Parathyroid adenoma (tissue), 2 donors: ENCODE data around the gene UNC13B.

ENCODE experiments used
- H2AFZ ChIP-seq: fragments of 300-600 bp; sonication (generic); one replicate; pipeline ENCODE4 v1.7.0; 2017; ENCODE audit warnings: antibody characterized with exemption, mild to moderate bottlenecking
- H3K27ac ChIP-seq: fragments of 300-600 bp; sonication (generic); one replicate; pipeline ENCODE4 v1.7.0; 2017
- H3K27me3 ChIP-seq: fragments of 300-600 bp; sonication (generic); one replicate; pipeline ENCODE4 v1.7.0; 2017; ENCODE audit warnings: low read length; ENCODE audit not compliant: control insufficient read depth, insufficient read depth
- H3K36me3 ChIP-seq: fragments of 300-600 bp; sonication (generic); one replicate; pipeline ENCODE4 v1.7.0; 2017; ENCODE audit warnings: low read length; ENCODE audit not compliant: control insufficient read depth, insufficient read depth
- H3K4me1 ChIP-seq: fragments of 300-600 bp; sonication (generic); one replicate; pipeline ENCODE4 v1.7.0; 2017; ENCODE audit warnings: control low read depth
- H3K4me2 ChIP-seq: fragments of 300-600 bp; sonication (generic); one replicate; pipeline ENCODE4 v1.7.0; 2017; ENCODE audit warnings: low read length
- H3K4me3 ChIP-seq: fragments of 300-600 bp; sonication (generic); one replicate; pipeline ENCODE4 v1.7.0; 2017; ENCODE audit warnings: low read depth, low read length
- H3K79me2 ChIP-seq: fragments of 300-600 bp; sonication (generic); one replicate; pipeline ENCODE4 v1.7.0; 2017; ENCODE audit warnings: control low read depth
- H3K9ac ChIP-seq: fragments of 300-600 bp; sonication (generic); one replicate; pipeline ENCODE4 v1.7.0; 2017; ENCODE audit warnings: mild to moderate bottlenecking
- H3K9me3 ChIP-seq: fragments of 300-600 bp; sonication (generic); one replicate; pipeline ENCODE4 v1.7.0; 2017; ENCODE audit warnings: low read length; ENCODE audit not compliant: control insufficient read depth
- TF ChIP-seq, protein P1 (sequence below): fragments of 300-600 bp; sonication (generic); IDR thresholded peaks from one replicate; pipeline ENCODE4 v1.7.0; 2017; ENCODE audit warnings: antibody characterized with exemption, mild to moderate bottlenecking
- donor health status: primary hyperparathyroidism.

The UNC13B gene

DNA sequence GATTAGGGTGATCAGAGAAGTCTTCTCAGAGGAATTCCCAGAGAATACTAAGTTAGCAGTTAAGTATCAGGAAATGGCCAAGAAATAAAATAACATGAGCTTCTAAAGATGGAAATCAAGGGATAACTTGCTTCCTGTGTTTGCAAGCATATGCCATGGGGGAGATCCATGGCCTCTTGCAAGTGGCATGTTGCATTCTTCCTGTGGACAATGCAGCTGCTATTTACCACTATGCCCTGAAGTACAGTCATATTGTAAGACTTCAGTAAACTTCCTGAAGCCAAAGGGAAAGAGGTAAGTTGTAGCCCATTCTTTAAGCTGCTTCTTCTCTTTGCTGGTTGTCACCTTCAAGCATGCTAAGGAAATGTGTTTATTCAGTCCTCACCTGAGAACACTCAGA lies 173.4 kb downstream of the UNC13B start:
- H3K4me3 ChIP-seq = no peak overlapping the region
- H3K27ac ChIP-seq = no peak overlapping the region
- peaks cover 1% of the 10 kb centered on the region for H3K4me1 ChIP-seq
- no peaks in the 10 kb centered on the region for H3K36me3 ChIP-seq
- H3K9ac ChIP-seq = no peak overlapping the region
- TF ChIP-seq, protein P1, sequence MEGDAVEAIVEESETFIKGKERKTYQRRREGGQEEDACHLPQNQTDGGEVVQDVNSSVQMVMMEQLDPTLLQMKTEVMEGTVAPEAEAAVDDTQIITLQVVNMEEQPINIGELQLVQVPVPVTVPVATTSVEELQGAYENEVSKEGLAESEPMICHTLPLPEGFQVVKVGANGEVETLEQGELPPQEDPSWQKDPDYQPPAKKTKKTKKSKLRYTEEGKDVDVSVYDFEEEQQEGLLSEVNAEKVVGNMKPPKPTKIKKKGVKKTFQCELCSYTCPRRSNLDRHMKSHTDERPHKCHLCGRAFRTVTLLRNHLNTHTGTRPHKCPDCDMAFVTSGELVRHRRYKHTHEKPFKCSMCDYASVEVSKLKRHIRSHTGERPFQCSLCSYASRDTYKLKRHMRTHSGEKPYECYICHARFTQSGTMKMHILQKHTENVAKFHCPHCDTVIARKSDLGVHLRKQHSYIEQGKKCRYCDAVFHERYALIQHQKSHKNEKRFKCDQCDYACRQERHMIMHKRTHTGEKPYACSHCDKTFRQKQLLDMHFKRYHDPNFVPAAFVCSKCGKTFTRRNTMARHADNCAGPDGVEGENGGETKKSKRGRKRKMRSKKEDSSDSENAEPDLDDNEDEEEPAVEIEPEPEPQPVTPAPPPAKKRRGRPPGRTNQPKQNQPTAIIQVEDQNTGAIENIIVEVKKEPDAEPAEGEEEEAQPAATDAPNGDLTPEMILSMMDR = no peak
- no peaks in the 10 kb centered on the region for H3K27me3 ChIP-seq
- no peaks in the 10 kb centered on the region for H3K79me2 ChIP-seq
- no peak overlapping the region for H2AFZ ChIP-seq
- H3K4me2 ChIP-seq = no peak overlapping the region
- no peaks in the 10 kb centered on the region for H3K9me3 ChIP-seq

DNA sequence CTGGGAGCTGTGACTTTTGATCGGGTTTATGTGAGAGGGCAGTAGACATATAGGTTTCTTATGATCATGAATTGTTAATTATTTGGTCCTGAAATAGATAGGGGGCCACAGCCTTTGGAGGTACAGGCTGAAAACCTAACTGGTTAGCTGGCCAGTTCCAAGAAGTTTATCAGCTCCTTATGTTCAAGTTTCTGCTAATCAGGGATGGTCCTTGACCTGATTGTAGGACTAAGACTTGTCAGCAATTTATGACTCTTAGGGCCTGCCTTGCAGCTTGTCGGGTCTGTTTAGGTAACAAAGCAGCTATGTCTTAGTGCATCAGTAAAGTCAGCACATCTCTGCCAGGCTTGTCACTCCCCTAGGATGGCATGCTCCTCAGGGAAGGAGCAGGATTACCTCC lies 176.3 kb downstream of the UNC13B start:
- H3K79me2 ChIP-seq = no peaks in the 10 kb centered on the region
- no peak overlapping the region for H3K9ac ChIP-seq
- TF ChIP-seq, protein P1 = no peak

DNA sequence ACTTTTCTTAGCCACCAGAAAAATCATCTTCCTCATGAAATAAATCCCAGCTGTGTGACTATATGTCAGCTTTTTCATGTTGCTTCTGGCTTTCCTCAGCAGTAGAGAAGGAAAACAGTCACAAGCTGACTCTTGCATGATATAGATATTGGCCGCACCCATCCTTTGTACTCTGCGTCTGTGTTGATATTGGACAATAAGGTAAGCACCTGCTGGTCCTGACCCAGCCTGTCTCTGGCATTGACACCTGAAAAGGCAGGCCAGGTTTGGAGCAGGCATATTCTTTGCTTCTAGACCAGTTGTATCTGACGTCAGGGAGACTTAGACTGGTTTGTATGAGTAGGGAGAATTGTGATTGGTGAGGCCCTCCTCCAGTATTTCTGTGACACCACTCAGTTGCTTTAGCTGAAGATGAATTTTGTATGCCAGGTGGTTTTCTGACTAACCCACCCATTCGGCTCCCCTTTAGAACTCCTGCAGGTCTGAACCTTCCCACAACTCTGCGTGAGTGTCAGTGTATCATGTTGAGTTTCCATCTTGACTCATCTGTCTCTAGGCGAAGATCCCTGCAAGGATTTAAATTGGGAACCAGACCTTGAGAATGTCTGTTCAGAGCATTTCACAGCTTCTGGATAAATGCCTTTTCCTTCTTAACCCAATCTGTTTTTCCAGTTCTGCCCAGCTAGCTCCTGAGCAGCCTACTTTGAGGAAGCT lies 176.9 kb downstream of the UNC13B start:
- no peak overlapping the region for H3K27ac ChIP-seq
- H3K9ac ChIP-seq = no peak overlapping the region
- no peaks in the 10 kb centered on the region for H3K79me2 ChIP-seq
- no peak overlapping the region for H2AFZ ChIP-seq
- TF ChIP-seq, protein P1 = no peak
- H3K4me1 ChIP-seq = peaks cover 15% of the 10 kb centered on the region
- H3K9me3 ChIP-seq = no peaks in the 10 kb centered on the region
- H3K36me3 ChIP-seq = no peaks in the 10 kb centered on the region
- H3K4me3 ChIP-seq = no peak overlapping the region
- H3K27me3 ChIP-seq = no peaks in the 10 kb centered on the region
- H3K4me2 ChIP-seq = no peak overlapping the region

More for the DNA sequence above, 176.3 kb downstream of the UNC13B start:
- Histone ChIP-seq H3K27me3 (no peaks in the 10 kb centered on the region), H3K27ac (no peak overlapping the region), H3K36me3 (no peaks in the 10 kb centered on the region), H3K4me1 (peaks cover 15% of the 10 kb centered on the region), H2AFZ (no peak overlapping the region), H3K4me2 (no peak overlapping the region), H3K9me3 (no peaks in the 10 kb centered on the region), H3K4me3 (no peak overlapping the region)

DNA sequence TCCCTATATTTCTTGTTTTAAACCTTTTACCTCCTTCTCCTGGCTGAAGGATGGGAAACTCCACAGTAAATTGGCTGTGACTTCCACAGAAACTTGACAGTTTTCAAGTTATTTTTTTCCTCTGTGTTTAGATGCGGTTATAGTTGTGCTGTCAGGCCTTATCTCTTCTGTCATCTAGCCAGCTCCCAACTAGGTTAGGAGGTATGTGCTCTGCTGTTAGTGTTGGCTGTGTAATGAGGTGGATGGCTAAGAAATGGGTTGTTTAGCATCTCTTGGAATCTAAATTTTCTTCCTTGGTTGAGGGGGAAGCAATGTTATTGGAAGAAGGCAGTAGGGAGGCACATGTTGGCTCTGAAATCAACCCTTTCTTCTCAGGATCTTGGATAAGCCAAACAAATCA lies 178.2 kb downstream of the UNC13B start:
- no peaks in the 10 kb centered on the region for H3K36me3 ChIP-seq
- TF ChIP-seq, protein P1 = no peak
- no peak overlapping the region for H3K9ac ChIP-seq
- no peak overlapping the region for H3K4me2 ChIP-seq
- no peaks in the 10 kb centered on the region for H3K9me3 ChIP-seq
- H3K79me2 ChIP-seq = no peaks in the 10 kb centered on the region
- no peaks in the 10 kb centered on the region for H3K27me3 ChIP-seq
- H3K4me3 ChIP-seq = no peak overlapping the region
- peaks cover 15% of the 10 kb centered on the region for H3K4me1 ChIP-seq
- H2AFZ ChIP-seq = no peak overlapping the region
- H3K27ac ChIP-seq = no peak overlapping the region

DNA sequence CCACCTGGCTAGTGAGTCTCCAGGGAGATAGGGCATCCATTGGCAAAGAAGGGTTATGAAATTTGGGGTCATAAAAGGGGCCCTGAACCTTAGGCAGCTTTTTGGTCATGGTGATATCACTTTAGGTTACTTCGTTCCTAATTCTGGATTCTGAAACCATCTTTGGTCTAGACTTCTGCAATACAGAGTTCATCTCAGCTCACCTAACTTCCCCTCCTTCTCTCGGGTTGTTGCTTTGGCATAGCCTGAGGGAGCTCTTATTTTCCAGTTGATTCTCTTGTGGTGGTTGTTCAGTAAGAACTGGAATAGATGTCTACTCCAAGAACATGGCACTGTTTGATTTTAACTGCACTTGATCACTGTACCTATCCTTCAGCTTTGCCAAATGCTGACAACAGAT lies 179.2 kb downstream of the UNC13B start:
- TF ChIP-seq, protein P1 = no peak
- H2AFZ ChIP-seq = no peak overlapping the region
- H3K36me3 ChIP-seq = no peaks in the 10 kb centered on the region
- peaks cover 15% of the 10 kb centered on the region for H3K4me1 ChIP-seq
- H3K4me2 ChIP-seq = no peak overlapping the region
- H3K27me3 ChIP-seq = no peaks in the 10 kb centered on the region
- H3K27ac ChIP-seq = peak overlapping the region; percentile 24
- H3K79me2 ChIP-seq = no peaks in the 10 kb centered on the region
- H3K9me3 ChIP-seq = no peaks in the 10 kb centered on the region
- no peak overlapping the region for H3K4me3 ChIP-seq
- H3K9ac ChIP-seq = no peak overlapping the region
